Upper lobe of left lung (tissue), 6 donors: ENCODE results near the gene SOCS1. TPM values are rescaled to one million over a fixed set of nuclear protein-coding genes. Genes with fewer than 3 reads are reported as not detected.

ENCODE experiments used
- ATAC-seq, 2 donors: fragments of 200-7000 bp; cut with Tn5 transposase; one replicate each; pipeline ENCODE4 v1.9.1; 2022; ENCODE audit warnings: mild to moderate bottlenecking in 2 of 2, moderate library complexity in 2 of 2; ENCODE audit not compliant: low FRiP score in 2 of 2
- DNase-seq, 2 donors: peaks; one replicate each; pipeline ENCODE4 v3.0.0-alpha.2; 2019 to 2020
- H3K27ac ChIP-seq, 4 donors: fragments of 200-600 bp; sonication (generic); one replicate each; pipeline ENCODE4 v1.5.1; 2016 to 2019
- H3K27me3 ChIP-seq, 4 donors: fragments of 200-600 bp; sonication (generic); one replicate each; pipeline ENCODE4 v1.5.1; 2017 to 2019
- H3K36me3 ChIP-seq, 4 donors: fragments of 200-600 bp; sonication (generic); one replicate each; pipeline ENCODE4 v1.5.1; 2016 to 2019
- H3K4me1 ChIP-seq, 4 donors: fragments of 200-600 bp; sonication (generic); one replicate each; pipeline ENCODE4 v1.5.1; 2018 to 2019
- H3K4me3 ChIP-seq, 4 donors: fragments of 200-600 bp; sonication (generic); one replicate each; pipeline ENCODE4 v1.5.1; 2017 to 2019; ENCODE audit warnings: mild to moderate bottlenecking in 2 of 4, moderate library complexity in 1 of 4
- H3K9me3 ChIP-seq, 4 donors: fragments of 200-600 bp; sonication (generic); one replicate each; pipeline ENCODE4 v1.5.1; 2018 to 2019
- EP300 ChIP-seq, 4 donors: sonication (generic); formaldehyde crosslinking; IDR thresholded peaks; one replicate each; pipeline ENCODE4 v1.5.1; 2017; ENCODE audit warnings: antibody characterized with exemption in 4 of 4, control low read depth in 2 of 4
- POLR2A ChIP-seq, 4 donors: fragments of 450-650 bp; IDR thresholded peaks; one replicate each; pipeline ENCODE4 v1.5.1; 2016 to 2017; ENCODE audit warnings: antibody characterized with exemption in 4 of 4, mild to moderate bottlenecking in 2 of 4
- POLR2AphosphoS5 ChIP-seq, 2 donors: sonication (generic); formaldehyde crosslinking; IDR thresholded peaks; one replicate each; pipeline ENCODE4 v1.5.1; 2017; ENCODE audit warnings: antibody characterized with exemption in 2 of 2
- WGBS, 2 donors: methylation state at CpG; one replicate each; pipeline ENCODE4 v1.1.5; 2017 to 2018; 5-methylcytosine and 5-hydroxymethylcytosine counted together
- total RNA-seq, 6 donors: library from RNA; depleted of rRNA in 4 of 6; stranded (reverse); fragments of >200 nt in 4 of 6; gene quantifications; one replicate each; pipeline versions ENCODE4 v1.1.0 to v1.2.1, GENCODE V29; 2016 to 2021
- TF ChIP-seq, protein P1 (sequence below), 6 experiments: fragments of 450-650 bp in 4 of 6; fragments of 200-600 bp in 2 of 6; sonication (generic) in 2 of 6; IDR thresholded peaks; one replicate each; pipeline ENCODE4 v1.5.1; 2016 to 2019; ENCODE audit warnings: antibody characterized with exemption in 6 of 6
- donor health status: DM: no; HTN: no; CAD: no; lungs with moderate emphysema.
- donor health status: DM: no; HTN: yes; CAD: no; lungs with severe emphysema.

SOCS1 gene
- total RNA-seq, 6 donors from 2014 or later: 9.4 to 36.6 (median 18.5) TPM

GRCh38 chr16:11208916-11209665, 46.9 kb downstream of the SOCS1 start:
- DNase-seq (no peak), ATAC-seq (peak in 1 of 2 donors; percentile 34)
- Histone ChIP-seq H3K36me3 (no peaks in the 10 kb centered on the region), H3K27me3 (no peaks in the 10 kb centered on the region), H3K4me3 (no peak overlapping the region), H3K27ac (peak overlapping the region in 1 of 4 donors; percentile 0), H3K4me1 (peaks cover 11 to 16% (median 15%) of the 10 kb centered on the region in 4 donors), H3K9me3 (peaks cover 0 to 5% (median 4%) of the 10 kb centered on the region in 4 donors)
- WGBS, 2 donors: 69 to 72% methylated on average over 9 of the region's 9 CpGs
- TF ChIP-seq, protein P1, sequence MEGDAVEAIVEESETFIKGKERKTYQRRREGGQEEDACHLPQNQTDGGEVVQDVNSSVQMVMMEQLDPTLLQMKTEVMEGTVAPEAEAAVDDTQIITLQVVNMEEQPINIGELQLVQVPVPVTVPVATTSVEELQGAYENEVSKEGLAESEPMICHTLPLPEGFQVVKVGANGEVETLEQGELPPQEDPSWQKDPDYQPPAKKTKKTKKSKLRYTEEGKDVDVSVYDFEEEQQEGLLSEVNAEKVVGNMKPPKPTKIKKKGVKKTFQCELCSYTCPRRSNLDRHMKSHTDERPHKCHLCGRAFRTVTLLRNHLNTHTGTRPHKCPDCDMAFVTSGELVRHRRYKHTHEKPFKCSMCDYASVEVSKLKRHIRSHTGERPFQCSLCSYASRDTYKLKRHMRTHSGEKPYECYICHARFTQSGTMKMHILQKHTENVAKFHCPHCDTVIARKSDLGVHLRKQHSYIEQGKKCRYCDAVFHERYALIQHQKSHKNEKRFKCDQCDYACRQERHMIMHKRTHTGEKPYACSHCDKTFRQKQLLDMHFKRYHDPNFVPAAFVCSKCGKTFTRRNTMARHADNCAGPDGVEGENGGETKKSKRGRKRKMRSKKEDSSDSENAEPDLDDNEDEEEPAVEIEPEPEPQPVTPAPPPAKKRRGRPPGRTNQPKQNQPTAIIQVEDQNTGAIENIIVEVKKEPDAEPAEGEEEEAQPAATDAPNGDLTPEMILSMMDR (IDR thresholded peaks at IDR 0.05): no peak
- TF ChIP-seq EP300 (IDR thresholded peaks at IDR 0.05) (no peak), POLR2A (IDR thresholded peaks at IDR 0.05) (peak in 1 of 4 donors; percentile 26)

GRCh38 chr16:11207646-11208045, 48.4 kb downstream of the SOCS1 start:
- WGBS, 2 donors: 95 to 96% methylated on average over 2 to 3 of the region's 3 CpGs
- TF ChIP-seq, protein P1 (IDR thresholded peaks at IDR 0.05): no peak
- TF ChIP-seq EP300 (IDR thresholded peaks at IDR 0.05): no peak
- H3K36me3 ChIP-seq: no peaks in the 10 kb centered on the region
- no peak overlapping the region for H3K4me3 ChIP-seq
- peaks cover 11 to 16% (median 15%) of the 10 kb centered on the region in 4 donors for H3K4me1 ChIP-seq
- H3K9me3 ChIP-seq: peaks cover 0 to 5% (median 4%) of the 10 kb centered on the region in 4 donors
- H3K27ac ChIP-seq: no peak overlapping the region
- no peak for ATAC-seq
- DNase-seq: no peak
- H3K27me3 ChIP-seq: no peaks in the 10 kb centered on the region

GRCh38 chr16:11205754-11206581, 50.0 kb downstream of the SOCS1 start:
- H3K27me3 ChIP-seq: no peaks in the 10 kb centered on the region
- ATAC-seq (peak in 1 of 2 donors; percentile 50), DNase-seq (peak; percentile 61 to 66)
- H3K36me3 ChIP-seq: no peaks in the 10 kb centered on the region
- H3K4me1 ChIP-seq: peaks cover 11 to 28% (median 18%) of the 10 kb centered on the region in 4 donors
- TF ChIP-seq, protein P1 (IDR thresholded peaks at IDR 0.05): no peak
- TF ChIP-seq POLR2AphosphoS5 (IDR thresholded peaks at IDR 0.05): peak in 1 of 2 donors; percentile 71
- peak in 2 of 4 donors; percentile 6 to 70 for TF ChIP-seq EP300 (IDR thresholded peaks at IDR 0.05)
- no peak for TF ChIP-seq POLR2A (IDR thresholded peaks at IDR 0.05)
- H3K27ac ChIP-seq: peak overlapping the region in 2 of 4 donors; percentile 50 to 60
- WGBS, 2 donors: 39 to 53% methylated on average over 5 to 10 of the region's 13 CpGs
- peaks cover 0 to 5% (median 4%) of the 10 kb centered on the region in 4 donors for H3K9me3 ChIP-seq
- H3K4me3 ChIP-seq: no peak overlapping the region

DNA sequence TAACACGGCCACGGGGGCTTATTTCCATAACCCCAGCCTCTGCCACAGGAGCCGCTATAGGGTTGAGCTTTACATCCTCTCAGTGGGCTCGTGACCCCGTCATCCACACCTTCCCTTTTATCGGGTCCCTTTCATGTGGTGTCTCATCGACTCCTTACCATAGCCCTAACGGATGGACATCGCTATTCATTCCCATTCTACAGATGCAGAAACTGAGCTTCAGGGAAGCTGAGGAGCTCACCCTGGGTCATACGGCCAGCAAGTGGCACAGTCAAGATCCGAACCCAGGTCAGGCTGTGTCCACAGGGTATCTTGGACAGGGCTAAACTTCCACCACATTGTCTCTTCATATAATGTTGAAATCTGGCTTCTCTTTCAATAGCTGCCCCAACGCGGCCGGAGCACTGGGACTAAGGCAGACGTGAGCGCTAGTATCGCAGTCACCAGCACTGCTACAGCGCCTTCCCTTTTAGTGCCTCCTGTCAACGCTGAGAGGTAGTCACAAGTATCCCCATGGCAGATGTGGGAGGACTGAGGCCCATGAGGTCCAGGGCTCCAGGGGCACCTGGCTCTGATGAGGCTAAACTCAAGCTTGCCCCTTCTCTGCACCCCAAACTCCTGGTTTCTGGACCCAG, 50.8 kb downstream of the SOCS1 start:
- no peak for ATAC-seq
- no peaks in the 10 kb centered on the region for H3K27me3 ChIP-seq
- no peaks in the 10 kb centered on the region for H3K36me3 ChIP-seq
- peak overlapping the region in 1 of 4 donors; percentile 60 for H3K27ac ChIP-seq
- no peak overlapping the region for H3K4me3 ChIP-seq
- WGBS, 2 donors: 84 to 86% methylated on average over 19 of the region's 19 CpGs
- TF ChIP-seq POLR2AphosphoS5 (IDR thresholded peaks at IDR 0.05): no peak
- TF ChIP-seq, protein P1 (IDR thresholded peaks at IDR 0.05): no peak
- no peak for TF ChIP-seq POLR2A (IDR thresholded peaks at IDR 0.05)
- no peak for TF ChIP-seq EP300 (IDR thresholded peaks at IDR 0.05)
- peaks cover 11 to 28% (median 18%) of the 10 kb centered on the region in 4 donors for H3K4me1 ChIP-seq
- H3K9me3 ChIP-seq: peaks cover 0 to 5% (median 4%) of the 10 kb centered on the region in 4 donors
- no peak for DNase-seq
